ENCODE measurements around the gene XYLT1.

- no peak for TF ChIP-seq POLR2A (IDR thresholded peaks at IDR 0.05; ENCODE audit: low read depth, low read length)
- TF ChIP-seq, protein P1, sequence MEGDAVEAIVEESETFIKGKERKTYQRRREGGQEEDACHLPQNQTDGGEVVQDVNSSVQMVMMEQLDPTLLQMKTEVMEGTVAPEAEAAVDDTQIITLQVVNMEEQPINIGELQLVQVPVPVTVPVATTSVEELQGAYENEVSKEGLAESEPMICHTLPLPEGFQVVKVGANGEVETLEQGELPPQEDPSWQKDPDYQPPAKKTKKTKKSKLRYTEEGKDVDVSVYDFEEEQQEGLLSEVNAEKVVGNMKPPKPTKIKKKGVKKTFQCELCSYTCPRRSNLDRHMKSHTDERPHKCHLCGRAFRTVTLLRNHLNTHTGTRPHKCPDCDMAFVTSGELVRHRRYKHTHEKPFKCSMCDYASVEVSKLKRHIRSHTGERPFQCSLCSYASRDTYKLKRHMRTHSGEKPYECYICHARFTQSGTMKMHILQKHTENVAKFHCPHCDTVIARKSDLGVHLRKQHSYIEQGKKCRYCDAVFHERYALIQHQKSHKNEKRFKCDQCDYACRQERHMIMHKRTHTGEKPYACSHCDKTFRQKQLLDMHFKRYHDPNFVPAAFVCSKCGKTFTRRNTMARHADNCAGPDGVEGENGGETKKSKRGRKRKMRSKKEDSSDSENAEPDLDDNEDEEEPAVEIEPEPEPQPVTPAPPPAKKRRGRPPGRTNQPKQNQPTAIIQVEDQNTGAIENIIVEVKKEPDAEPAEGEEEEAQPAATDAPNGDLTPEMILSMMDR (conservative IDR thresholded peaks at IDR 0.05; ENCODE audit: low read depth, low read length), result no peak
- no peak for TF ChIP-seq SMC3 (IDR thresholded peaks at IDR 0.05; ENCODE audit: low read depth, low read length)
- TF ChIP-seq MXI1 (IDR thresholded peaks at IDR 0.05; ENCODE audit: borderline replicate concordance, low read depth, low read length), result no peak
- TF ChIP-seq RFX5 (IDR thresholded peaks at IDR 0.05; ENCODE audit: low read depth, low read length), result no peak
- TF ChIP-seq, protein P2, sequence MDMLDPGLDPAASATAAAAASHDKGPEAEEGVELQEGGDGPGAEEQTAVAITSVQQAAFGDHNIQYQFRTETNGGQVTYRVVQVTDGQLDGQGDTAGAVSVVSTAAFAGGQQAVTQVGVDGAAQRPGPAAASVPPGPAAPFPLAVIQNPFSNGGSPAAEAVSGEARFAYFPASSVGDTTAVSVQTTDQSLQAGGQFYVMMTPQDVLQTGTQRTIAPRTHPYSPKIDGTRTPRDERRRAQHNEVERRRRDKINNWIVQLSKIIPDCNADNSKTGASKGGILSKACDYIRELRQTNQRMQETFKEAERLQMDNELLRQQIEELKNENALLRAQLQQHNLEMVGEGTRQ (IDR thresholded peaks at IDR 0.05; ENCODE audit: low read depth, low read length), result no peak
- TF ChIP-seq RAD21 (IDR thresholded peaks at IDR 0.05; ENCODE audit: low read length), result no peak
- TF ChIP-seq ELK1 (IDR thresholded peaks at IDR 0.05; ENCODE audit: borderline replicate concordance, low read depth, low read length), result no peak
- TF ChIP-seq CEBPB (IDR thresholded peaks at IDR 0.05; ENCODE audit: low read depth, low read length), result no peak
- TF ChIP-seq BHLHE40 (IDR thresholded peaks at IDR 0.05; ENCODE audit: low read depth, low read length), result no peak
- TF ChIP-seq NFE2L2 (IDR thresholded peaks at IDR 0.05; ENCODE audit: low read depth, low read length), result no peak
- no peak for TF ChIP-seq FOS (IDR thresholded peaks at IDR 0.05; ENCODE audit: low read depth, low read length)
Observed at GRCh38 chr16:17328932-17329331, 141.8 kb downstream of the XYLT1 start.
